CD4-positive, alpha-beta T cell treated with Interleukin-10 for 1 hour (primary cell): ENCODE measurements around the gene LRRC10.

Experiments
- DNase-seq: peaks from one replicate; pipeline ENCODE4 v3.0.0-alpha.2; 2020

The LRRC10 gene

GRCh38 chr12:69610729-69611128, at the start of gene LRRC10:
LRRC10 (minus strand) TSS chr12:69610907; CDS start chr12:69610838, 69 bp downstream.
- no peak for DNase-seq

GRCh38 chr12:69660164-69660863, 49.6 kb upstream of the LRRC10 start:
- DNase-seq = no peak

GRCh38 chr12:69658203-69658602, 47.5 kb upstream of the LRRC10 start:
- DNase-seq = no peak

GRCh38 chr12:69657376-69658137, 46.9 kb upstream of the LRRC10 start:
- DNase-seq = no peak

GRCh38 chr12:69655616-69656340, 45.1 kb upstream of the LRRC10 start:
- no peak for DNase-seq

GRCh38 chr12:69653703-69654102, 43.0 kb upstream of the LRRC10 start:
- DNase-seq = no peak

GRCh38 chr12:69651922-69652321, 41.2 kb upstream of the LRRC10 start:
- DNase-seq = no peak

- no peak for DNase-seq
Measured at GRCh38 chr12:69649529-69649928, 38.8 kb upstream of the LRRC10 start.

- DNase-seq = no peak
Measured at GRCh38 chr12:69648476-69648875, 37.8 kb upstream of the LRRC10 start.

GRCh38 chr12:69647178-69647577, 36.5 kb upstream of the LRRC10 start:
- DNase-seq = no peak

- no peak for DNase-seq
Measured at GRCh38 chr12:69645031-69645430, 34.3 kb upstream of the LRRC10 start.

GRCh38 chr12:69644511-69644910, 33.8 kb upstream of the LRRC10 start:
- DNase-seq = no peak

GRCh38 chr12:69642531-69642930, 31.8 kb upstream of the LRRC10 start:
- DNase-seq = no peak

- no peak for DNase-seq
Measured at GRCh38 chr12:69641546-69641945, 30.8 kb upstream of the LRRC10 start.

GRCh38 chr12:69639400-69640016, 28.8 kb upstream of the LRRC10 start:
- peak; percentile 64 for DNase-seq

- no peak for DNase-seq
Measured at GRCh38 chr12:69633061-69633460, 22.4 kb upstream of the LRRC10 start.

- no peak for DNase-seq
Measured at GRCh38 chr12:69630191-69630590, 19.5 kb upstream of the LRRC10 start.

GRCh38 chr12:69627501-69627900, 16.8 kb upstream of the LRRC10 start:
- no peak for DNase-seq

- DNase-seq = no peak
Measured at GRCh38 chr12:69623970-69624369, 13.3 kb upstream of the LRRC10 start.

GRCh38 chr12:69621551-69621950, 10.8 kb upstream of the LRRC10 start:
- no peak for DNase-seq

GRCh38 chr12:69620921-69621320, 10.2 kb upstream of the LRRC10 start:
- no peak for DNase-seq

GRCh38 chr12:69620077-69620476, 9.4 kb upstream of the LRRC10 start:
- DNase-seq = no peak

GRCh38 chr12:69619050-69619449, 8.3 kb upstream of the LRRC10 start:
- no peak for DNase-seq
